ENCODE data around the gene HES3. TPM values are rescaled to one million over a fixed set of nuclear protein-coding genes. Genes with fewer than 3 reads are reported as not detected.
A peak's percentile ranks its signal among the peaks of the same experiment; 100 is the strongest.
"Not testable (repeated sequence)": the region's sequence is repeated elsewhere in the genome, so short reads cannot be mapped to it uniquely, and the experiment has no call there.

HES3 gene
- total RNA-seq, 1 donor from 2014 or later, result not detected

- intact Hi-C loops (cut with micrococcal nuclease), result no loop called here
Measured at GRCh38 chr1:6212193-6212959, 31.6 kb upstream of the HES3 start.

GRCh38 chr1:6218375-6219164 lies 25.4 kb upstream of the HES3 start:
- no peak for ATAC-seq
- intact Hi-C loops (cut with micrococcal nuclease), result no loop called here

More at GRCh38 chr1:6212193-6212959, 31.6 kb upstream of the HES3 start:
- ATAC-seq (no peak), DNase-seq (no peak)

GRCh38 chr1:6219641-6220040 lies 24.3 kb upstream of the HES3 start:
- intact Hi-C loops (cut with micrococcal nuclease); DNase-seq; ATAC-seq: not testable (repeated sequence)

More at GRCh38 chr1:6218375-6219164, 25.4 kb upstream of the HES3 start:
- DNase-seq, result no peak

GRCh38 chr1:6220236-6220635 lies 23.7 kb upstream of the HES3 start:
- no peak for ATAC-seq
- no peak for DNase-seq

GRCh38 chr1:6221210-6221784 lies 22.7 kb upstream of the HES3 start:
- intact Hi-C loops (cut with micrococcal nuclease), result no loop called here
- no peak for DNase-seq
- no peak for ATAC-seq

More at GRCh38 chr1:6220236-6220635, 23.7 kb upstream of the HES3 start:
- intact Hi-C loops (cut with micrococcal nuclease), result no loop called here

- intact Hi-C loops (cut with micrococcal nuclease), result no loop called here
- ATAC-seq, result peak; percentile 75
- peak; percentile 74 for DNase-seq
Measured at GRCh38 chr1:6222636-6223035, 21.3 kb upstream of the HES3 start.

GRCh38 chr1:6223617-6224016 lies 20.4 kb upstream of the HES3 start:
- intact Hi-C loops (cut with micrococcal nuclease), result no loop called here
- peak; percentile 77 for DNase-seq

GRCh38 chr1:6224718-6225117 lies 19.3 kb upstream of the HES3 start:
- DNase-seq, result no peak
- intact Hi-C loops (cut with micrococcal nuclease), result no loop called here
- ATAC-seq, result no peak

More at GRCh38 chr1:6223617-6224016, 20.4 kb upstream of the HES3 start:
- peak; percentile 81 for ATAC-seq

- intact Hi-C loops (cut with micrococcal nuclease), result no loop called here
- DNase-seq, result no peak
- ATAC-seq, result no peak
Measured at GRCh38 chr1:6225651-6226050, 18.3 kb upstream of the HES3 start.

- no peak for ATAC-seq
- no peak for DNase-seq
- intact Hi-C loops (cut with micrococcal nuclease), result no loop called here
Measured at GRCh38 chr1:6233376-6233775, 10.6 kb upstream of the HES3 start.

- DNase-seq (no peak), ATAC-seq (no peak)
- intact Hi-C loops (cut with micrococcal nuclease), result no loop called here
Measured at GRCh38 chr1:6234502-6235295, 9.3 kb upstream of the HES3 start.

- DNase-seq (no peak), ATAC-seq (peak; percentile 2)
- intact Hi-C loops (cut with micrococcal nuclease), result no loop called here
Measured at GRCh38 chr1:6235296-6235677, 8.7 kb upstream of the HES3 start.

GRCh38 chr1:6237093-6237492 lies 6.9 kb upstream of the HES3 start:
- DNase-seq (no peak), ATAC-seq (no peak)
- intact Hi-C loops (cut with micrococcal nuclease), result no loop called here

GRCh38 chr1:6239213-6239752 lies 4.7 kb upstream of the HES3 start:
- DNase-seq, result no peak
- intact Hi-C loops (cut with micrococcal nuclease), result no loop called here

GRCh38 chr1:6239950-6240768 lies 3.8 kb upstream of the HES3 start:
- DNase-seq, result no peak
- intact Hi-C loops (cut with micrococcal nuclease), result loop anchor here (10.0 kb wide), 1 partner anchor 105 kb away; no protein-coding TSS in a partner anchor
- no peak for ATAC-seq

More at GRCh38 chr1:6239213-6239752, 4.7 kb upstream of the HES3 start:
- ATAC-seq, result no peak

- ATAC-seq (no peak), DNase-seq (no peak)
- intact Hi-C loops (cut with micrococcal nuclease), result loop anchor here (10.0 kb wide), 1 partner anchor 104 kb away; no protein-coding TSS in a partner anchor
Measured at GRCh38 chr1:6241107-6241886, 2.7 kb upstream of the HES3 start.
